ENCODE data around the gene FGF3. TPM values are rescaled to one million over a fixed set of nuclear protein-coding genes. Genes with fewer than 3 reads are reported as not detected.

Gene FGF3
- polyA plus RNA-seq, 1 experiment, result not detected

DNA sequence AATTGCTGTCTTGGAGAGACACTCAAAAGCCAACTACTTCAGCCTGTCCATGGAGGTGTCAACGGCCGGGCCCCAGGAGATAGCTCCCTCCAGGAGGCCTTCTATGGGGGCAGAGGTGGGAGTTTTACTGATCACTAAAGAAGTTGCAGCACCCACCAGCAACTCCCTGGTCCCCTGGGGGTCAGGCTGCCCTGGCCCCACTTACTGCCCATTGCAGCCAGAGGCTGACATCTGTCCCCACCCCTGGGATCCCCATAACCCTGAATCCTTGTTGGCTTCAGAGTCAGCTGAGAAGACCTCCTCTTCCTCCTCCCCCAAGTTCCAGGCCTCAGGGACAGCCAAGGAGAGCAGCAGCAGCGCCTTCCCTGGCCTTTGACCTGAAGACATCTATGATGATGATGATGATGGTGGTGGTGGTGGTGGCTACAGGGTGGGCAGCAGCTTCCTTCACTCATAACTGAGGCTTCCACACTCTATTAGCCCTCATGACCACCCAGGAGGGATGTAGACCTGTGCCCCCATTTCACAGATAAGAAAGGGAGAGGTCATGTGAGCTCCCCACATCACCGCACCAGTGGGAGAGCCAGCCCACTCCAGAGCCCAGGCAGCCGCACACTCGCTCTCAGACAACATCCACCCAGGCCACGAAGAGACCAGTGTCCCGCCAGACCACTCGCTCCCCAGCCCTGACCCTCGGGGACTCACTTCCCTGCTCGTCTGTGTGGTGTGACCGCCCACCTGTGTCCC, 43.8 kb upstream of the FGF3 start:
- POLR2A ChIA-PET, result no interaction called here
- CTCF ChIA-PET, result interaction anchor here (0.6 kb wide), 1 partner anchor 10 kb away, joined by 5 read pairs; no protein-coding TSS in a partner anchor
- Histone ChIP-seq H3K27ac (ENCODE audit: low read depth, low read length) (no peak overlapping the region), H3K4me3 (ENCODE audit: low read depth, low read length) (no peak overlapping the region), H3K27me3 (ENCODE audit: control insufficient read depth, insufficient read depth, low read length) (peaks cover 46% of the 10 kb centered on the region), H3K9me3 (ENCODE audit: control insufficient read depth, insufficient read depth, low read length) (peaks cover 4% of the 10 kb centered on the region; the same call in 1 of the 2 replicates)
- TF ChIP-seq, protein P1, sequence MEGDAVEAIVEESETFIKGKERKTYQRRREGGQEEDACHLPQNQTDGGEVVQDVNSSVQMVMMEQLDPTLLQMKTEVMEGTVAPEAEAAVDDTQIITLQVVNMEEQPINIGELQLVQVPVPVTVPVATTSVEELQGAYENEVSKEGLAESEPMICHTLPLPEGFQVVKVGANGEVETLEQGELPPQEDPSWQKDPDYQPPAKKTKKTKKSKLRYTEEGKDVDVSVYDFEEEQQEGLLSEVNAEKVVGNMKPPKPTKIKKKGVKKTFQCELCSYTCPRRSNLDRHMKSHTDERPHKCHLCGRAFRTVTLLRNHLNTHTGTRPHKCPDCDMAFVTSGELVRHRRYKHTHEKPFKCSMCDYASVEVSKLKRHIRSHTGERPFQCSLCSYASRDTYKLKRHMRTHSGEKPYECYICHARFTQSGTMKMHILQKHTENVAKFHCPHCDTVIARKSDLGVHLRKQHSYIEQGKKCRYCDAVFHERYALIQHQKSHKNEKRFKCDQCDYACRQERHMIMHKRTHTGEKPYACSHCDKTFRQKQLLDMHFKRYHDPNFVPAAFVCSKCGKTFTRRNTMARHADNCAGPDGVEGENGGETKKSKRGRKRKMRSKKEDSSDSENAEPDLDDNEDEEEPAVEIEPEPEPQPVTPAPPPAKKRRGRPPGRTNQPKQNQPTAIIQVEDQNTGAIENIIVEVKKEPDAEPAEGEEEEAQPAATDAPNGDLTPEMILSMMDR (IDR thresholded peaks at IDR 0.05; ENCODE audit: low read depth, low read length), result no peak
- no peak for DNase-seq (ENCODE audit: low read depth, low spot score)

DNA sequence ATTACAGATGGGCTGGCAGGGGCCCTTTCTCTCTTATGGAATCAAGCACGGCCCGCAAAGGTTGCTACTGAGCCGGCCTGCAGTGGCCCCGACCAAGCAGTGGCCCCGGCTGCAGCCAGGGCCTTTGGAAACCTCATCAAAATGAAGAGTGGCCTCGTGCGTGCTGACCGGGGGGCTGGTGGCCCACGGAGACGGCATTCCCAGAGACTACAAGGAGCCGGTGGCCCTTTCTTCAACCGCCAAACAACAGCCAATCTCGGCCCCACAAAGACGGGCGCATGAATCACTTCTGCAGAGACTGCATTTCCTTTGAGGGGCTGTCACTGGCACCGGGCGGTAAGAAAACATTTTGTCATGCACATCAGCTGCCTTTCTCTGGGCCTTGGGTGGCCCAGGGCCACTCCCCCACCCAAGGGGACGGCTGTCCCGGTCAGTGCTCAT, 43.1 kb upstream of the FGF3 start:
- Histone ChIP-seq H3K27me3 (ENCODE audit: control insufficient read depth, insufficient read depth, low read length) (peaks cover 42% of the 10 kb centered on the region), H3K4me3 (ENCODE audit: low read depth, low read length) (no peak overlapping the region), H3K27ac (ENCODE audit: low read depth, low read length) (no peak overlapping the region), H3K9me3 (ENCODE audit: control insufficient read depth, insufficient read depth, low read length) (peaks cover under 1% of the 10 kb centered on the region; the same call in 1 of the 2 replicates)
- POLR2A ChIA-PET, result no interaction called here
- TF ChIP-seq, protein P1 (IDR thresholded peaks at IDR 0.05; ENCODE audit: low read depth, low read length), result no peak
- CTCF ChIA-PET, result interaction anchor here (0.6 kb wide), 1 partner anchor 9 kb away, joined by 5 read pairs; no protein-coding TSS in a partner anchor
- no peak for DNase-seq (ENCODE audit: low read depth, low spot score)

DNA sequence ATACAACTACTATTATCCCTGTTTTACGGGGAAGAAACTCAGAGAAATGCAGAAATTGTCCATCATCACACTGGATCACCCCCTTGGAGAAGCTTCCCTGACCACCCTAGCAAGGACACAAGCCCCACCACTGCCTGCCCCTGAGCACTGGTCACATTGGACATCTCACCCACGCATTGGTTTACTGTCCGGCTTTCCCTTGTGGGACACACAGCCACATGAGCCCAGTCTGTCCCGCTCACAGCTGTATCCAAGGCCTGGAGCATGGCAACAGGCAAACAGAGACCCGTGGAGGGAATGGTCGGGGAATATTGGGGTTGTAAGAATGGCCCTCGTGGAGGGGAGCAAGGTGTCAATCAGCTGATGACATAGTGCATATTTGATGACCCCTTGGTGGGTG, 42.7 kb upstream of the FGF3 start:
- no peak for DNase-seq (ENCODE audit: low read depth, low spot score)
- POLR2A ChIA-PET, result no interaction called here
- H3K27me3 ChIP-seq (ENCODE audit: control insufficient read depth, insufficient read depth, low read length), result peaks cover 38% of the 10 kb centered on the region
- no peaks in the 10 kb centered on the region for H3K9me3 ChIP-seq (ENCODE audit: control insufficient read depth, insufficient read depth, low read length)
- TF ChIP-seq, protein P1 (IDR thresholded peaks at IDR 0.05; ENCODE audit: low read depth, low read length), result no peak
- H3K4me3 ChIP-seq (ENCODE audit: low read depth, low read length), result no peak overlapping the region
- no peak overlapping the region for H3K27ac ChIP-seq (ENCODE audit: low read depth, low read length)
- CTCF ChIA-PET, result no interaction called here

DNA sequence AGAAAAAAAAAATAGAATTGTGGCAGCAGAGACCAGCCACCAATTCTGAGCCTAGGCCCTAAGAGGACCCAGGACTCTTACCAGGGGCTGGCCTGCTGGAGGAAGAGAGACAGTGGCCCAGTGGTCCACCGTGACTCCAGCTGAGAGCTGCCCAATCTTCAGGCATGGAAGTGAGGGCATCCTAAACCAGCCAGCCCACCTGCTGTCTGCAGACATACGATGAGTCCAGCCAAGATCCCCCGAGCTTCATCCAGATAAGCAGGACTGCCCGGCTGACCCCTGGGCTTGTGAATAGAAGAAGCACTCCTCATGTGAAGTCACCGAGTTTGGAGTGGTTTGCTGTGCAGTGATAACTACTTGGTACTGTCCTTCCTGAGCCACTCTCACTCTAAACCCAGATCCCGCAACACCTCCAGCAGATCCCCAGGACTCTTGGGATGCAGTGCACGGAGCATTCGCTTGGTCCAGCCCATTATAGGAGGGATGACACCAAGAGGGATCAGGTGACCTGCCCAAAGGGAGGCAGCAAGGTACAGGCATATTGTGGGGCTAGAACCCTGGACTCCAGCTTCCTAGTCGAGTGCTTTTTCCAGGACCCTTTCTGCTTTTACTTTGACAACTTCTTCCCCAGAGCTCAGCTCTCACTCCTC, 41.7 kb upstream of the FGF3 start:
- Histone ChIP-seq H3K27ac (ENCODE audit: low read depth, low read length) (no peak overlapping the region), H3K9me3 (ENCODE audit: control insufficient read depth, insufficient read depth, low read length) (no peaks in the 10 kb centered on the region), H3K27me3 (ENCODE audit: control insufficient read depth, insufficient read depth, low read length) (peaks cover 34% of the 10 kb centered on the region), H3K4me3 (ENCODE audit: low read depth, low read length) (no peak overlapping the region)
- ChIA-PET POLR2A (no interaction called here), CTCF (no interaction called here)
- DNase-seq (ENCODE audit: low read depth, low spot score), result no peak
- TF ChIP-seq, protein P1 (IDR thresholded peaks at IDR 0.05; ENCODE audit: low read depth, low read length), result no peak

DNA sequence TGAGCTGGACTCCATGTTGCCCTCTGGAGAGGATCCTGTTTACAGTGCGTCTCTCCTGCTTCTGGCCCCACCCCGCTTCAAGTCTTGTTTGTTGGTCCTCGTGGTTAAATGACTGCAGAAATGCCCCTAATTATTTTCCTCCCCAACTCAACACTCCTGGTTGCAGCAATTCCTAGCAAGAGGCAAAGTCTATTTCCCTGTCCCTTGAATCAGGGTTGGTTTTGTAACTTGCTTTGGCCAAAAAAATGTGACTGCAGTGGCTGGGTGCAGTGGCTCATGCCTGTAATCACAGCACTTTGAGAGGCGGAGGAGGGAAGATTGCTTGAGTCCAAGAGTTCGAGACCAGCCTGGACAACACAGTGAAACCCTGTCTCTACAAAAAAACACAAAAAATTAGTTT, 41.0 kb upstream of the FGF3 start:
- TF ChIP-seq, protein P1 (IDR thresholded peaks at IDR 0.05; ENCODE audit: low read depth, low read length), result no peak
- Histone ChIP-seq H3K27ac (ENCODE audit: low read depth, low read length) (no peak overlapping the region), H3K27me3 (ENCODE audit: control insufficient read depth, insufficient read depth, low read length) (peaks cover 34% of the 10 kb centered on the region), H3K4me3 (ENCODE audit: low read depth, low read length) (no peak overlapping the region), H3K9me3 (ENCODE audit: control insufficient read depth, insufficient read depth, low read length) (no peaks in the 10 kb centered on the region)
- ChIA-PET POLR2A (no interaction called here), CTCF (no interaction called here)
- no peak for DNase-seq (ENCODE audit: low read depth, low spot score)

All from AG04450 (cell line).